Stimulated activated CD4-positive, alpha-beta T cell treated with anti-CD3 and anti-CD28 coated beads, TNF-alpha, amount 100 ng/mL, for 24 hours (primary cell): ENCODE results near the gene STKLD1.
"Not testable (repeated sequence)": the region's sequence is repeated elsewhere in the genome, so short reads cannot be mapped to it uniquely, and the experiment has no call there.

Experiments used
- DNase-seq, 3 experiments: peaks; one replicate each; pipeline ENCODE4 v3.0.0-alpha.2; 2020; ENCODE audit warnings: low read depth in 3 of 3

Gene STKLD1

DNA sequence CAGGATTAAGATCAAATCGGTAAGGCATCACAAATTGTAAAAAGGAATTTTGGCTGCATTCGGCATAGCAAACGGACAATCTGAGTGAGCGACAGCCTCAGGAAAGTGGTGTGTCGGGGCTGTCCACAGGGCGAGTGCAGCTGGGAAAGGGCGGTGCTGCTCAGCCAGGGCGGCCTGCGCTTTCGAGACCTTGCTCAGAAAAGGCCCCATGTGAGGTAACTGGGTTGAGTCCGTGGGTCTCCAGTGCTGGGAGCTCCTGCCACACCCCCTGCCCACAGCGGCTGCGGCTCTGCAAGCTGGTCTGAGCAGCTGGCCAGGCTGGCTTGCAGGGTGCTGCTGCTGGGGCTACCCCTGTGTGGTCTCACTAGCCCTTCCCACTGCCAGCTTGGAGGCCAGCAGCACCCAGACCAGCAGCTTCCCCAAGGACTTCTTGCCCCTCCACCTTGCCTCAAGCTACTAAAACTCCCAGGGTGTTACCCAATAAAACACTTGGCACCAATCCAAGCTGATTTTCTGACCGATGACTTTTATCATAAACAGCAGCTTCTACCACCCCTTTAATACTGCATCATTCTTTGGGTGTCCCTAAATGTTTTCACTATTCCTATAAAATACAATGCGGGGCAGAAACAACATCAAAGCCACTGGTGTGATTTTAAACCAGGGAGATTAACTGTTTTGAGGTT lies 13.7 kb upstream of the STKLD1 start:
- DNase-seq = no peak

- no peak for DNase-seq
These were observed 9.7 kb upstream of the STKLD1 start for GRCh38 chr9:133366435-133366834.

DNA sequence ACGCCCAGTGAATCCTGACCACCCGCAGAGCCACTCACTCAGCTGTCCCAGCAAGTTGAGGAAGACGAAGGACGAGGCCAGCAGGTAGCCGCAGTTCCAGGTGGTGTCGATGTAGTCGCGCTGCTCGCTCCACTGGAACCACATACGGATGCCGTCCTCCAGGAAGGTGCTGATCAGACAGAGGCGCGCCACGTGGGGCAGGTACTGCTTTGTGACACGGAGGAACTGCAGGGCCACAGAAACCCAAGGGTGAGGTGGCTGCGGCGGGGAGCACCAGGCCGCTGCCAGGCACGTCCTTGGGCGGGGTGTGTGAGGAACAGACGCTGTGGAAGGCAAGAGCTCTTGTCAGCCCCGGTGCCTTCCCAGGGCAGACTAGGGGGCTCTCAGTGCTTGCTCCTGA lies 8.9 kb upstream of the STKLD1 start:
- DNase-seq = no peak

DNA sequence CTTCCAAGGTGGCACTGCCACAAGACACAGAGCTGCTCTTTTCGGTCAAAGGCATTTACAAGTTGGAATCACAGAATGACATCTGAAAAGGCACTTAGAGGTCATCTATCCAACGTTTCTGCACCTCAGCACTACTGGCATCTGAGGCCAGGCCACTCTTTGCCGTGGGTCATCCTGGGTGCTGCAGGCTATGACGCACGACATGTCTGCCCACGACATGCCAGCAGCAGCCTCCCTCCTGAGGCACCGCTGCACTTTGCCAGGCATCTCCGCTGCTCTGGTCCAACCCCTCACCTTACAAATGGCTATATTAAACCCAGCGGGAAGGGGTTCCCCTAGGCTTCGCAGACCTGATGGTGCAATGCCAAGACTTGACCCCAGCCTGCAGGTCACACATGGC lies 8.4 kb upstream of the STKLD1 start:
- no peak for DNase-seq

GRCh38 chr9:133368249-133368881 lies 7.8 kb upstream of the STKLD1 start:
- DNase-seq = no peak

DNA sequence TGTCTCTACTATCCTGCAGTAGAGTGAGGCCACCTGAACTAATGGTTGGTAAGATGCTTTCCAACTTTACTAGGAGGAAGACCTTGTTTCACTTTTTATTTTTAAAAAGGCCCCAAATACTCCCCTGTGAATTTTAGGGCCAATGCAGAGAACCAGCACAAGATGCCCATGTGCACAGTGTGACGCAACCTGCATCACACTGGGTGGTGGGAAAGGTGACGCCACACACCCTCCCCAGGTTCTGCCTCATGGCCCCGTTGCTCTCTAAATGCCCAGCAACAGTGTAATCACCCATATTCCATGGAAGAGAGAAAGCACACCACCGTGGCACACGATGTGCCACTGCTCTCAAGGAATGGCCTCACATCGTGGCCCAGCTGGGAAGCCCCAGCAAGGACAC lies 6.7 kb upstream of the STKLD1 start:
- no peak for DNase-seq

GRCh38 chr9:133369933-133370332 lies 6.2 kb upstream of the STKLD1 start:
- DNase-seq = no peak

- DNase-seq = no peak
These were observed 5.5 kb upstream of the STKLD1 start for GRCh38 chr9:133370685-133371084.

DNA sequence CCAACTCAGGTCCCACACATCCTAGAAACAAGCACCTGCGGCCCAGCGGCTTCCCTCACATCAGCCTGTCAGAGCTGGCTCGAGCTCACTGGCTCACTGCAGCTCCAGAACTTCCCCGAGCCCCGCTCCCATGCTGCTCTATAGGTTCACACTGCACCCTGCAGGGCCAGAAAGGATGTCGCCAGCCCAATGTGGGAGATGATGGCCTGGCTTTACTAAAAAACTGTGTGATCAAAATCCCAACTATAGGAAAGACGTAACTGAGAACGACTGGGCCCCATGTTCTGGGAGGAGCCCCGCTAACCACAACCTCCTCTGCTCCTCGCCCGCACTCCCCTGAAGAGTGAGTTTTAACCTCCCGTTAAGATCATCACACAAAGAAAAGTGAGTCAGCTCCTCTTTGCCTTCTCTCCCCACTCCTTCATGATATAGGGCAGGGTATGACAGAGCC lies 4.9 kb upstream of the STKLD1 start:
- peak; percentile 60 to 81 (median 72) for DNase-seq

DNA sequence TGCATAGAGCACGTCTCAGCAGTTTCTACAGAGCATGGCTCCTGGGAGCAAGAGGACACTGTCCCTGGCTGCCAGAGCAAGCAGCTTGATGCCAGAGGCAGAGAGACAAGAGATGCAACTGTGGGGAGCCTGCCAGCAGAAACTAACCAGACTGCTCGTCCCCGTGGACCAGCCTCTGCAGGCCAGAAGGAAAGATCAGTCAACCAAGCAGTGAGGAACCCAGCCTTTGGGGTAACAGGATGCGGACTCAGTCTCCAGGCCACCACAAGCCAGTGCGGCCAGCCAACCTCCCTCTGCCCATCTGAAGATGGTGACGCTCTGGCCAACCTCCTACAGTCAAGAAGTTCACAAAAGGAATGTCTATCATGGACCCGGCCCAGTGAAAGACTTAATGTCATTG lies 4.0 kb upstream of the STKLD1 start:
- DNase-seq = no peak

DNA sequence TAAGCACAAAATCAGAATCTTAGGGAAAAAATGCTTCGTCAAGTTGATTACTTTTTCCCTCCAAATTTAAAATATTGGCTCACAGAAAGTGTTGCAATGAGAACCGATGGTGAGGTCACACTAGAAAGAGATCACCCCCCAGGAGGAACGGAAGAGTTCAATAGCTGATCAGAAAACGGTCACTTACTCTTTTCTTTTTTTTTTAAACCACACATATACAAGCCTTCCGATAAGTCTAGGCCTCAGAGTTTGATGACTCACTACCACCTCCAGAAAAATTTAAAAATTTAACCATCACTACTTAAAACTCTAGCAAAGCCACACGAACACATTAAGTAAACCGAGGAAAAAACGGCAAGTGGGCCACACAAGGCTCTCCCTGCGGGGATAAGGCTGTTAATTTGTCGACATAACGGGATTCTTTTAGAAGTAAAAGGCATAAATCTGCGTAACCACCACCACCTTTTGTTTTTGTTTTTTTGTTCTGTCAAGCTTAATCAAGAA lies 1.5 kb upstream of the STKLD1 start:
- DNase-seq = no peak

DNA sequence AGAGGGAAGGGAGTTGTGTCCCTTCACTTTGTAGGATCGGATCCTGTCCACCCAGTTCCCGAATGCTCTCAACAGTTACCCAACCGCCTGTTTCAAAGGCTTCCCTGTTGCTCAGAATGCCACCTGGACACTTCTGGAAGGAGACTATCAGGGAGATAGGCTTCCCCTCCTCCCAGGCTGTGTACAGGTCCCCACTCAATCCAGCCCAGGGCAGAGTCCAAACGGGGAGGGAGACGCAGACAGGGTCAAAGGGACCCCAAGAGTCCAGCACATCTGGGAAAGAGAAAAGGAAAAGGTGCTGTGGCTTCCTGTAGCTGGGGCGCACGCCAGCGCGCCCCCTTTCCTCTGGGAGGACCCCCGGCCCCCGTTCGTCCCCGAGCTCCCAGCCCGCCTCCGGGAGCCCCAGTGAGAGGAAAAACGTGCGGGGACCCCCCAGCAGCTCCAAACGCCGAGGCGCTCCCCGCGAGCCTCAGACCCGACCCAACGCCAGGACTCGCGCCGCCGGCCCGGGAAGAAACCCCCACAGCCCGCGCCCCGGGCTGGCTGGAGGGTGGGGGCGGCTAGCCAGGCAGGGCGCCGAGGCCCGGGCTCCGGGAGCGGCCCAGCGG lies 946 bp upstream of the STKLD1 start:
- DNase-seq = no peak

DNA sequence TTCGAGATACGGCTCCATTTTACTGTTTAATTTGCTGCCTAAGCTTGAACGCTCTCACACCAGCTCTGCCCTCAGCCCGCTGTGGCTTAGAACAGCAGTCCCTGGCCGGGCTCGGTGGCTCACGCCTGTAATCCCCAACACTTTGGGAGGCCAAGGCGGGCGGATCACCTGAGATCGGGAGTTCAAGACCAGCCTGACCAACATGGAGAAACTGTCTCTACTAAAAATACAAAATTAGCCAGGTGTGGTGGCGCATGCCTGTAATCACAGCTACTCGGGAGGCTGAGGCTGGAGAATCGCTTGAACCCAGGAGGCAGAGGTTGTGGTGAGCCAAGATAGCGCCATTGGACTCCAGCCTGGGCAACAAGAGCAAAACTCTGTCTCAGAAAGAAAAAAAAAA lies 1.1 kb downstream of the STKLD1 start:
- DNase-seq = not testable (repeated sequence)

DNA sequence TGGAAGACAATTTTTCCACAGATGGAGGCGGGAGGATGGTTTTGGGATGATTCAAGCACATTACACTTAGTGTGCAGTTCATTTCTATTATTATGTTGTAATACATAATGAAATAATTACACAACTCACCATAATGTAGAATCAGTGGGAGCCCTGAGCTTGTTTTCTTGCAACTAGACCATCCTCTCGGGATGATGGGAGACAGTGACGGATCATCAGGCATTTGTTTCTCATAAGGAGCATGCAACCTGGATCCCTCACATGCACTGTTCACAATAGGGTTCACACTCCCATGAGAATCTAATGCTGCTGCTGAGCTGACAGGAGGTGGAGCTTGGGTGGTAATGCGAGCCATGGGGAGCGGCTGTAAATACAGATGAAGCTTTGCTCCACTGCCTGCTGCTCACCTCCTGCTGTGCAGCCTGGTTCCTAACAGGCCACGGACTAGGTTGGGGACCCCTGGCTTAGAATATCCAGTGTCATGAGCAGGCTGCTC lies 1.6 kb downstream of the STKLD1 start:
- DNase-seq = no peak

DNA sequence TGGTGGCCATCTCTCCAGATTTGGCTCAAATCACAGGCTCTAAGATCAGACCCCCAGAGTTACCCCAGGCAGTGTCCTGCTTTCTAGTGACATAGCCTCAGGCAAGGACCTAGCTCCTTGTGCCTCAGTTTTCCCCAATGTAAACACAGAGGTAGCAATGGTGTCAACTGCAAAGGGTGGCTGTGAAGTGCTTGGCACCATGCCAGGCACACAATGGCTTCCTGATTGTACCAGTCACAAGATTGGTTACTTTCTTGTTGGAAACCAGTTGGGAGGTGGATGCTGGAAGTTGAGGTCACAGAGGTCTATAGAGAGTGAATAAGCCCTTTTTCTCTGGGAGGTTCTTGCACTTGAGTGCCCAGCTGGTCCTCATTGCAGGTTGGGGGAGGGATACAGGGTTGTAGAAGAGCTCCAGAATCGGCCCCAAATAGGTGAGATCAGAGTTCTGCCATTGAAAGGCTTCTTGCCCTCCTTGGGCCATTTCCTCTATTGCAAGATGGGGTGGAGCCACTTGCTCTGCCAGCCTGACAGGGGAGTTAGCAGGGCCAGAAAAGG lies 2.3 kb downstream of the STKLD1 start:
- DNase-seq = no peak

DNA sequence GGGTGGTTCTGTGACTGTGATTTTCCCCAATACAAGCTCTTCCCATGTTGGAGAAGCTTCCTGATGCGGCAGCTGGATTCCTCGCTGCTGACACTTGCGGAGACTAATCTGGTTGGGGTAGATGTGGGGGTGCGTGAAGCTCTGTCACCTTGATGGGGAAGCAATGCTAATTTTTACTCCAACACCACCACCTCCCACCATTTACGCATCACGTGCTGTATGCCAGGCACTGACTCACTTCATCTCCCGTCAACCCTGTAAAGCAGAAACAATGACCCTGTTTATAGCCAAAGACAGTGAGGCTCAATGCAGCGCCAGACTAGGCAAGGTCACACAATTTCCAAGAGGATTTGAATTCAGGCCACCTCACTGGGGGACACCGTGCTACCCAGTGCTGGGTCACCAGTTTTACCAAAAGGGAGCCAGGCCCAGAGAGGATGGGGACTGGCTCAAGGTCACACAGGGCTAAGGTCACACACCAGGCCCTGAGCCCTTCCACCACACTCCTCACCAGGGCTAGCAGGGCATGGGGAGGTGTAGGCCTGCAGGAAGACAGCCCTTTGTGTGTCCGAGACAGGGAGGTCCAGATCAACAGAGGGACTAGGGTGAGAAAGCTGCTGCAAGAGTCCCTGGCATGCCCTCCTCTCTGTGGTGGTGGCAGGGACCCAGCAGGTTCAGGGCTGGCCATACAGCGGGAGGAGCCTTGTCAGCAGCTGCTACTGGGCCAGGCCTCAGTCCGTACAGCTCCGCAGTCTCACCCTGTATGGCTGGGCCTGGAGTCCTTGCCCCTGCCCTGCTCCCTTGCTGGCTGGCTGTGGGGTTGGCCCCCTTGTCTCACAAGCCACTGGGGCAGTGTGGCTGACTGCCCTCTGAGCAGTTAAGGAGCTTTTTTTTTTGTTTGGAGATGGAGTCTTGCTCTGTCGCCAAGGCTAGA lies 3.3 kb downstream of the STKLD1 start:
- DNase-seq = no peak

DNA sequence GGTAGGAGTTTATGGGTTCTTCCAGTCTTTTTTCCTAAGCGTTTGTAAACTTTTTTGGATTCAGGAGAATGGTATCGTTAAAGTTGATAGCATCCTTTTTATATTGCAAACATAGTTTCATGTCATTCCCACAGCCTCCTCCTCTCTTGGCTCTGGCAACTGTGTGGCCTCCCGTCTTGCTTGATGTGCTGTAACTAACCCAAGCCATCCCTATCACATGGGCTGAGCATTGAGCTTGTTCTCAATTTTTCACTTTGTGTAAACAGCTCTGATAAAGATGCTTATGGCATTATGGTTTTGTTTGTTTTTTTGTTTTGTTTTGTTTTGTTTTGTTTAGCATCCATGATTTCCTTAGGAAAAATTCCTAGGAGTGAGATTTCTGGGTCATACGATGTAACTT lies 4.6 kb downstream of the STKLD1 start:
- DNase-seq = no peak

DNA sequence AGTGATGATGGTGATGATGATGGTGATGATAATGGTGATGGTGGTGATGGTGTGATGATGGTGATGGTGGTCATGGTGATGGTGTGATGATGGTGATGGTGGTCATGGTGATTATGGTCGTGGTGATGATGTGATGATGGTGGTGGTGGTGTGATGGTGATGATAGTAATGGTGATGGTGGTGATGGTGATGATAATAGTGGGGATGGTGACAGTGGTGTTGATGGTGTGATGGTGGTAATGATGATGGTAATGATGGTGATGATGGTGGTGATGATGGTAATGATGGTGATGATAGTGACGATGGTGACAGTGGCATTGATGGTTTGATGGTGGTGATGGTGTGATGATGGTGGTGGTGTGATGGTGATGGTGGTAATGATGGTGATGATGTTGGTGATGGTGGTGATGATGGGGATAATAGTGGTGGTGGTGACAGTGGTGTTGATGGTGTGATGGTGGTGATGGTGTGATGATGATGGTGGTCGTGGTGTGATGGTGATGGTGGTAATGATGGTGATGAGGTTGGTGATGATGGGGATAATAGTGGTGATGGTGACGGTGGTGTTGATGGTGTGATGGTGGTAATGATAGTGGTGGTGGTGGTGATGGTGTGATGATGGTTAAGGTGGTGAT lies 6.5 kb downstream of the STKLD1 start:
- DNase-seq = no peak

- no peak for DNase-seq
These were observed 7.3 kb downstream of the STKLD1 start for GRCh38 chr9:133383438-133383837.

GRCh38 chr9:133384736-133385321 lies 8.7 kb downstream of the STKLD1 start:
- DNase-seq = no peak

- DNase-seq = no peak
These were observed 9.3 kb downstream of the STKLD1 start for GRCh38 chr9:133385452-133385851.
